ENCODE data around the gene CCDC134. TPM values are rescaled to one million over a fixed set of nuclear protein-coding genes. Genes with fewer than 3 reads are reported as not detected.
A peak's percentile ranks its signal among the peaks of the same experiment; 100 is the strongest.

The CCDC134 gene
- total and polyA plus RNA-seq, 2 of the 8 experiments (the other 6 are each of a cell fraction or from before 2014, with no cell fraction given): 7.7 to 20.0 TPM

- TF ChIP-seq, protein P1, sequence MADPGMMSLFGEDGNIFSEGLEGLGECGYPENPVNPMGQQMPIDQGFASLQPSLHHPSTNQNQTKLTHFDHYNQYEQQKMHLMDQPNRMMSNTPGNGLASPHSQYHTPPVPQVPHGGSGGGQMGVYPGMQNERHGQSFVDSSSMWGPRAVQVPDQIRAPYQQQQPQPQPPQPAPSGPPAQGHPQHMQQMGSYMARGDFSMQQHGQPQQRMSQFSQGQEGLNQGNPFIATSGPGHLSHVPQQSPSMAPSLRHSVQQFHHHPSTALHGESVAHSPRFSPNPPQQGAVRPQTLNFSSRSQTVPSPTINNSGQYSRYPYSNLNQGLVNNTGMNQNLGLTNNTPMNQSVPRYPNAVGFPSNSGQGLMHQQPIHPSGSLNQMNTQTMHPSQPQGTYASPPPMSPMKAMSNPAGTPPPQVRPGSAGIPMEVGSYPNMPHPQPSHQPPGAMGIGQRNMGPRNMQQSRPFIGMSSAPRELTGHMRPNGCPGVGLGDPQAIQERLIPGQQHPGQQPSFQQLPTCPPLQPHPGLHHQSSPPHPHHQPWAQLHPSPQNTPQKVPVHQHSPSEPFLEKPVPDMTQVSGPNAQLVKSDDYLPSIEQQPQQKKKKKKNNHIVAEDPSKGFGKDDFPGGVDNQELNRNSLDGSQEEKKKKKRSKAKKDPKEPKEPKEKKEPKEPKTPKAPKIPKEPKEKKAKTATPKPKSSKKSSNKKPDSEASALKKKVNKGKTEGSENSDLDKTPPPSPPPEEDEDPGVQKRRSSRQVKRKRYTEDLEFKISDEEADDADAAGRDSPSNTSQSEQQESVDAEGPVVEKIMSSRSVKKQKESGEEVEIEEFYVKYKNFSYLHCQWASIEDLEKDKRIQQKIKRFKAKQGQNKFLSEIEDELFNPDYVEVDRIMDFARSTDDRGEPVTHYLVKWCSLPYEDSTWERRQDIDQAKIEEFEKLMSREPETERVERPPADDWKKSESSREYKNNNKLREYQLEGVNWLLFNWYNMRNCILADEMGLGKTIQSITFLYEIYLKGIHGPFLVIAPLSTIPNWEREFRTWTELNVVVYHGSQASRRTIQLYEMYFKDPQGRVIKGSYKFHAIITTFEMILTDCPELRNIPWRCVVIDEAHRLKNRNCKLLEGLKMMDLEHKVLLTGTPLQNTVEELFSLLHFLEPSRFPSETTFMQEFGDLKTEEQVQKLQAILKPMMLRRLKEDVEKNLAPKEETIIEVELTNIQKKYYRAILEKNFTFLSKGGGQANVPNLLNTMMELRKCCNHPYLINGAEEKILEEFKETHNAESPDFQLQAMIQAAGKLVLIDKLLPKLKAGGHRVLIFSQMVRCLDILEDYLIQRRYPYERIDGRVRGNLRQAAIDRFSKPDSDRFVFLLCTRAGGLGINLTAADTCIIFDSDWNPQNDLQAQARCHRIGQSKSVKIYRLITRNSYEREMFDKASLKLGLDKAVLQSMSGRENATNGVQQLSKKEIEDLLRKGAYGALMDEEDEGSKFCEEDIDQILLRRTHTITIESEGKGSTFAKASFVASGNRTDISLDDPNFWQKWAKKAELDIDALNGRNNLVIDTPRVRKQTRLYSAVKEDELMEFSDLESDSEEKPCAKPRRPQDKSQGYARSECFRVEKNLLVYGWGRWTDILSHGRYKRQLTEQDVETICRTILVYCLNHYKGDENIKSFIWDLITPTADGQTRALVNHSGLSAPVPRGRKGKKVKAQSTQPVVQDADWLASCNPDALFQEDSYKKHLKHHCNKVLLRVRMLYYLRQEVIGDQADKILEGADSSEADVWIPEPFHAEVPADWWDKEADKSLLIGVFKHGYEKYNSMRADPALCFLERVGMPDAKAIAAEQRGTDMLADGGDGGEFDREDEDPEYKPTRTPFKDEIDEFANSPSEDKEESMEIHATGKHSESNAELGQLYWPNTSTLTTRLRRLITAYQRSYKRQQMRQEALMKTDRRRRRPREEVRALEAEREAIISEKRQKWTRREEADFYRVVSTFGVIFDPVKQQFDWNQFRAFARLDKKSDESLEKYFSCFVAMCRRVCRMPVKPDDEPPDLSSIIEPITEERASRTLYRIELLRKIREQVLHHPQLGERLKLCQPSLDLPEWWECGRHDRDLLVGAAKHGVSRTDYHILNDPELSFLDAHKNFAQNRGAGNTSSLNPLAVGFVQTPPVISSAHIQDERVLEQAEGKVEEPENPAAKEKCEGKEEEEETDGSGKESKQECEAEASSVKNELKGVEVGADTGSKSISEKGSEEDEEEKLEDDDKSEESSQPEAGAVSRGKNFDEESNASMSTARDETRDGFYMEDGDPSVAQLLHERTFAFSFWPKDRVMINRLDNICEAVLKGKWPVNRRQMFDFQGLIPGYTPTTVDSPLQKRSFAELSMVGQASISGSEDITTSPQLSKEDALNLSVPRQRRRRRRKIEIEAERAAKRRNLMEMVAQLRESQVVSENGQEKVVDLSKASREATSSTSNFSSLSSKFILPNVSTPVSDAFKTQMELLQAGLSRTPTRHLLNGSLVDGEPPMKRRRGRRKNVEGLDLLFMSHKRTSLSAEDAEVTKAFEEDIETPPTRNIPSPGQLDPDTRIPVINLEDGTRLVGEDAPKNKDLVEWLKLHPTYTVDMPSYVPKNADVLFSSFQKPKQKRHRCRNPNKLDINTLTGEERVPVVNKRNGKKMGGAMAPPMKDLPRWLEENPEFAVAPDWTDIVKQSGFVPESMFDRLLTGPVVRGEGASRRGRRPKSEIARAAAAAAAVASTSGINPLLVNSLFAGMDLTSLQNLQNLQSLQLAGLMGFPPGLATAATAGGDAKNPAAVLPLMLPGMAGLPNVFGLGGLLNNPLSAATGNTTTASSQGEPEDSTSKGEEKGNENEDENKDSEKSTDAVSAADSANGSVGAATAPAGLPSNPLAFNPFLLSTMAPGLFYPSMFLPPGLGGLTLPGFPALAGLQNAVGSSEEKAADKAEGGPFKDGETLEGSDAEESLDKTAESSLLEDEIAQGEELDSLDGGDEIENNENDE (IDR thresholded peaks at IDR 0.05; ENCODE audit: insufficient replicate concordance, low read length): no peak
- peak; percentile 57 for TF ChIP-seq CTBP2 (IDR thresholded peaks at IDR 0.05; ENCODE audit: borderline replicate concordance, insufficient read depth, insufficient read length, low read length)
- TF ChIP-seq TEAD4 (IDR thresholded peaks at IDR 0.05; ENCODE audit: low read depth, low read length): no peak
- TF ChIP-seq, protein P2, sequence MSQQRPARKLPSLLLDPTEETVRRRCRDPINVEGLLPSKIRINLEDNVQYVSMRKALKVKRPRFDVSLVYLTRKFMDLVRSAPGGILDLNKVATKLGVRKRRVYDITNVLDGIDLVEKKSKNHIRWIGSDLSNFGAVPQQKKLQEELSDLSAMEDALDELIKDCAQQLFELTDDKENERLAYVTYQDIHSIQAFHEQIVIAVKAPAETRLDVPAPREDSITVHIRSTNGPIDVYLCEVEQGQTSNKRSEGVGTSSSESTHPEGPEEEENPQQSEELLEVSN (IDR thresholded peaks at IDR 0.05): 0 out of 2 replicates have a peak, but pooled peaks have one; percentile 4
- TF ChIP-seq CBX5 (IDR thresholded peaks at IDR 0.05; ENCODE audit: low read depth, low read length): no peak
- no peak for TF ChIP-seq EZH2 (IDR thresholded peaks at IDR 0.05; ENCODE audit: low read depth, low read length, severe bottlenecking)
- TF ChIP-seq YY1 (IDR thresholded peaks at IDR 0.05; ENCODE audit: low read depth, low read length): peak; percentile 92
- TF ChIP-seq POU5F1 (IDR thresholded peaks at IDR 0.05; ENCODE audit: low read depth, low read length): no peak
Measured at GRCh38 chr22:41832553-41833368, 32.3 kb downstream of the CCDC134 start, which contains the start of gene SREBF2 (continued).

Data from H1 (cell line).